Memory B cell (primary cell): ENCODE measurements around the gene SIRT1.
"Not testable (repeated sequence)": the region's sequence is repeated elsewhere in the genome, so short reads cannot be mapped to it uniquely, and the experiment has no call there.

ENCODE experiments used
- ATAC-seq: fragments of 150-1000 bp; cut with Tn5 transposase; 2 replicates; pipeline ENCODE4 v1.10.0; 2021; ENCODE audit warnings: low read depth, mild to moderate bottlenecking, moderate library complexity
- DNase-seq, 2 donors: peaks; one replicate each; pipeline ENCODE4 v3.0.0; 2022; ENCODE audit warnings: low spot score in 2 of 2
- H3K27ac Mint-ChIP-seq: one replicate; pipeline ENCODE4 v1.8.0; 2022; ENCODE audit warnings: mild to moderate bottlenecking, moderate library complexity, mixed read lengths
- H3K27me3 Mint-ChIP-seq: one replicate; pipeline ENCODE4 v1.8.0; 2022; ENCODE audit warnings: mixed read lengths
- H3K36me3 Mint-ChIP-seq: one replicate; pipeline ENCODE4 v1.8.0; 2022; ENCODE audit warnings: mild to moderate bottlenecking, mixed read lengths
- H3K4me1 Mint-ChIP-seq: one replicate; pipeline ENCODE4 v1.8.0; 2022; ENCODE audit warnings: mixed read lengths
- H3K4me3 Mint-ChIP-seq: one replicate; pipeline ENCODE4 v1.8.0; 2022; ENCODE audit warnings: mild to moderate bottlenecking, moderate library complexity, mixed read lengths
- H3K9me3 Mint-ChIP-seq: one replicate; pipeline ENCODE4 v1.8.0; 2022; ENCODE audit warnings: mixed read lengths

SIRT1 gene

GRCh38 chr10:67965456-67965855, 81.0 kb downstream of the SIRT1 start:
- no peak for DNase-seq
- ATAC-seq, result no peak
- H3K9me3 Mint-ChIP-seq, result no peaks in the 10 kb centered on the region
- H3K4me1 Mint-ChIP-seq, result no peaks in the 10 kb centered on the region
- no peak overlapping the region for H3K27ac Mint-ChIP-seq
- no peaks in the 10 kb centered on the region for H3K27me3 Mint-ChIP-seq
- no peak overlapping the region for H3K4me3 Mint-ChIP-seq
- peaks cover 28% of the 10 kb centered on the region for H3K36me3 Mint-ChIP-seq

- ATAC-seq, H3K4me3 Mint-ChIP-seq, DNase-seq, H3K9me3 Mint-ChIP-seq, H3K4me1 Mint-ChIP-seq, H3K27ac Mint-ChIP-seq, H3K27me3 Mint-ChIP-seq: not testable (repeated sequence)
- peaks cover 26% of the 10 kb centered on the region for H3K36me3 Mint-ChIP-seq
Observed at GRCh38 chr10:67966035-67966434, 81.6 kb downstream of the SIRT1 start.
